ENCODE measurements around the gene ST6GAL1.
"Not testable (repeated sequence)": the region's sequence is repeated elsewhere in the genome, so short reads cannot be mapped to it uniquely, and the experiment has no call there.

- TF ChIP-seq POLR2AphosphoS5 (IDR thresholded peaks at IDR 0.05; ENCODE audit: low read depth, low read length); CTCF (IDR thresholded peaks at IDR 0.05 in 2 of 3, conservative IDR thresholded peaks at IDR 0.05 in 1 of 3; ENCODE audit: borderline replicate concordance in 1 of 3, insufficient read depth in 1 of 3, low read depth in 2 of 3, low read length in 2 of 3): not testable (repeated sequence)
Observed at GRCh38 chr3:187010382-187010781, 80.1 kb downstream of the ST6GAL1 start.

Data from HCT116 (cell line).